Choroid plexus epithelial cell (primary cell): ENCODE data around the gene FBLN2.
"Not testable (repeated sequence)": the region's sequence is repeated elsewhere in the genome, so short reads cannot be mapped to it uniquely, and the experiment has no call there.

ENCODE experiments used
- DNase-seq: peaks from one replicate; pipeline ENCODE4 v3.0.0-alpha.2; 2010; ENCODE audit warnings: low read depth
- H3K4me3 ChIP-seq: 2 replicates; pipeline ENCODE4 v1.5.1; 2011; ENCODE audit warnings: low read depth, mild to moderate bottlenecking, control low read depth, low read length, moderate library complexity
- TF ChIP-seq, protein P1 (sequence below): conservative IDR thresholded peaks from 2 replicates; pipeline ENCODE4 v1.5.1; 2011; ENCODE audit warnings: low read depth, mild to moderate bottlenecking, control low read depth, inconsistent platforms, low read length, moderate library complexity

The FBLN2 gene

GRCh38 chr3:13557926-13558325, 9.0 kb downstream of the FBLN2 start:
- no peak overlapping the region for H3K4me3 ChIP-seq
- no peak for DNase-seq
- TF ChIP-seq, protein P1, sequence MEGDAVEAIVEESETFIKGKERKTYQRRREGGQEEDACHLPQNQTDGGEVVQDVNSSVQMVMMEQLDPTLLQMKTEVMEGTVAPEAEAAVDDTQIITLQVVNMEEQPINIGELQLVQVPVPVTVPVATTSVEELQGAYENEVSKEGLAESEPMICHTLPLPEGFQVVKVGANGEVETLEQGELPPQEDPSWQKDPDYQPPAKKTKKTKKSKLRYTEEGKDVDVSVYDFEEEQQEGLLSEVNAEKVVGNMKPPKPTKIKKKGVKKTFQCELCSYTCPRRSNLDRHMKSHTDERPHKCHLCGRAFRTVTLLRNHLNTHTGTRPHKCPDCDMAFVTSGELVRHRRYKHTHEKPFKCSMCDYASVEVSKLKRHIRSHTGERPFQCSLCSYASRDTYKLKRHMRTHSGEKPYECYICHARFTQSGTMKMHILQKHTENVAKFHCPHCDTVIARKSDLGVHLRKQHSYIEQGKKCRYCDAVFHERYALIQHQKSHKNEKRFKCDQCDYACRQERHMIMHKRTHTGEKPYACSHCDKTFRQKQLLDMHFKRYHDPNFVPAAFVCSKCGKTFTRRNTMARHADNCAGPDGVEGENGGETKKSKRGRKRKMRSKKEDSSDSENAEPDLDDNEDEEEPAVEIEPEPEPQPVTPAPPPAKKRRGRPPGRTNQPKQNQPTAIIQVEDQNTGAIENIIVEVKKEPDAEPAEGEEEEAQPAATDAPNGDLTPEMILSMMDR: no peak

- H3K4me3 ChIP-seq: no peak overlapping the region
- TF ChIP-seq, protein P1: no peak
- DNase-seq: no peak
Measured at GRCh38 chr3:13558651-13559050, 9.7 kb downstream of the FBLN2 start.

GRCh38 chr3:13559764-13560525, 11.0 kb downstream of the FBLN2 start:
- DNase-seq: no peak
- TF ChIP-seq, protein P1: no peak
- H3K4me3 ChIP-seq: no peak overlapping the region

DNA sequence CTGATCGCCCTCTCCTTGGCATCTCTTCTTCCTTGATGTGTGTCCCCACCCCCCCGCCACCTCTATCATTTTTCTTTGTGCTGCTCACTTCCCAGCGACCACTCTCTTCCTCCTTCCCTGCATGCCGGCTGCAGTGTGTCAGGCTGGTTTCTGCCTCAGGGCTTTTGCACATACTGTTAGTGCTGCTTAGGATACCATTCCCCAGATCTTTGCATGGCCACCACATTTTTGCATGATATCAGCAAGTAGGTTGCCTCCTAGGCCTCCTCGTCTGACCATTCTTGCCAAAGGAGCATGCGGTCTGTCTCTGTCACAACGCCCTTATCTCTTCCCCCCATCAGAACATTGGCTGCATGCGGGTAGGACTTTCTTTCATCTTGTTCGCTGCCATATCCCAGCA, 12.5 kb downstream of the FBLN2 start:
- TF ChIP-seq, protein P1: no peak
- DNase-seq: no peak
- no peak overlapping the region for H3K4me3 ChIP-seq

DNA sequence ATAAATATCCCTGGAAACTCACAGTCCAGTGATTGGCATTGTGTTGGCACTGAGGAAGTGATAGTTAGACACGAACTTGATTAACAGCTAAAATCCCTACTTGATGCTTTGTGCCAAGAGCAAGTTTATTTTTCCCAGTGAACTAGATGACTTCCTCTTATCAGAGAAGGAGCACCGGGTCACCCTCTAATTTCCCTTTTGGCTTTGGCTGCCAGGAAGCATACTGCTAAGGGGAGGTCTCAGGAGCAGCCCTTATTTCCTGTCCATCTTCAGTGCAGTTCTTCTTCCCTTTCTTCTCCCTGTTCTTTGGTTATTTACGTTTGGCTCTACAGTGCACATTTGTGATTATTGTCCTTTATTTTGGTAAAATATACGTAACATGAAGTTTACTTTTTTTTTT, 13.0 kb downstream of the FBLN2 start:
- no peak overlapping the region for H3K4me3 ChIP-seq
- TF ChIP-seq, protein P1: no peak
- DNase-seq: no peak

GRCh38 chr3:13562421-13562820, 13.5 kb downstream of the FBLN2 start:
- not testable (repeated sequence) for H3K4me3 ChIP-seq, DNase-seq

- no peak for DNase-seq
- H3K4me3 ChIP-seq: no peak overlapping the region
- TF ChIP-seq, protein P1: no peak
Measured at GRCh38 chr3:13563321-13563720, 14.4 kb downstream of the FBLN2 start.
